Lung (tissue), 12 donors: Measurements from ENCODE around the gene CFAP221. TPM values are rescaled to one million over a fixed set of nuclear protein-coding genes. Genes with fewer than 3 reads are reported as not detected.

ENCODE experiments used
- ATAC-seq: fragments of 200-7000 bp; cut with Tn5 transposase; one replicate; pipeline ENCODE4 v1.9.1; 2020; ENCODE audit warnings: moderate number of reproducible peaks; ENCODE audit not compliant: insufficient read depth, low FRiP score
- DNase-seq, 3 donors: peaks; one replicate each; pipeline ENCODE4 v3.0.0-alpha.2; 2013 to 2017
- H3K27ac ChIP-seq, 2 donors: one replicate each; pipeline ENCODE4 v1.5.1; 2013; ENCODE audit warnings: mild to moderate bottlenecking in 2 of 2, moderate library complexity in 2 of 2, control low read depth in 1 of 2, inconsistent platforms in 1 of 2, low read depth in 1 of 2, low read length in 1 of 2
- H3K27me3 ChIP-seq, 3 donors: one replicate each; pipeline ENCODE4 v1.5.1; 2013; ENCODE audit warnings: low read length in 2 of 3; ENCODE audit not compliant: control insufficient read depth in 3 of 3, insufficient read depth in 3 of 3
- H3K36me3 ChIP-seq, 4 donors: one replicate each; pipeline ENCODE4 v1.5.1; 2013; ENCODE audit warnings: low read length in 4 of 4, mild to moderate bottlenecking in 1 of 4, moderate library complexity in 1 of 4; ENCODE audit not compliant: control insufficient read depth in 4 of 4, insufficient read depth in 4 of 4
- H3K4me1 ChIP-seq, 5 donors: one replicate each; pipeline ENCODE4 v1.5.1; 2013; ENCODE audit warnings: low read length in 5 of 5, mild to moderate bottlenecking in 2 of 5, moderate library complexity in 1 of 5; ENCODE audit not compliant: control insufficient read depth in 5 of 5, insufficient read depth in 5 of 5
- H3K4me3 ChIP-seq: one replicate; pipeline ENCODE4 v1.5.1; 2013; ENCODE audit warnings: mild to moderate bottlenecking, control low read depth, moderate library complexity
- H3K9ac ChIP-seq, 2 donors: one replicate each; pipeline ENCODE4 v1.5.1; 2013; ENCODE audit warnings: low read length in 2 of 2, control low read depth in 1 of 2; ENCODE audit not compliant: insufficient read depth in 1 of 2
- H3K9me3 ChIP-seq, 4 donors: one replicate each; pipeline ENCODE4 v1.5.1; 2013; ENCODE audit warnings: low read length in 3 of 4, mild to moderate bottlenecking in 1 of 4, moderate library complexity in 1 of 4; ENCODE audit not compliant: control insufficient read depth in 4 of 4, insufficient read depth in 3 of 4
- WGBS, 2 donors: extraction: QIAGEN DNeasy Blood & Tissue Kit; methylation state at CpG; one replicate each; pipeline ENCODE4 v1.1.7; 2013; 5-methylcytosine and 5-hydroxymethylcytosine counted together
- polyA plus RNA-seq, 2 donors: library from polyadenylated mRNA; stranded (reverse); fragments of 200-250 nt; gene quantifications; one replicate each; pipeline ENCODE4 v1.2.1, GENCODE V29; 2013
- total RNA-seq, 2 donors: library from RNA; depleted of rRNA in 1 of 2; stranded (reverse); fragments of >200 nt in 1 of 2; gene quantifications; one replicate each; pipeline ENCODE4 v1.2.1, GENCODE V29; 2014 to 2021
- TF ChIP-seq, protein P1 (sequence below): IDR thresholded peaks from 2 replicates; pipeline ENCODE4 v1.5.1; 2012; ENCODE audit warnings: mild to moderate bottlenecking; ENCODE audit errors: control extremely low read depth, extremely low read depth
- donor health status: control.
- donor health status: control.
- donor health status: Bipolar disorder and iron deficiency.
- donor health status: healthy.
- donor health status: DM: yes; HTN: yes; CAD: no.

CFAP221 gene
- total and polyA plus RNA-seq, 4 donors = 8.6 to 63.5 (median 29.3) TPM

DNA sequence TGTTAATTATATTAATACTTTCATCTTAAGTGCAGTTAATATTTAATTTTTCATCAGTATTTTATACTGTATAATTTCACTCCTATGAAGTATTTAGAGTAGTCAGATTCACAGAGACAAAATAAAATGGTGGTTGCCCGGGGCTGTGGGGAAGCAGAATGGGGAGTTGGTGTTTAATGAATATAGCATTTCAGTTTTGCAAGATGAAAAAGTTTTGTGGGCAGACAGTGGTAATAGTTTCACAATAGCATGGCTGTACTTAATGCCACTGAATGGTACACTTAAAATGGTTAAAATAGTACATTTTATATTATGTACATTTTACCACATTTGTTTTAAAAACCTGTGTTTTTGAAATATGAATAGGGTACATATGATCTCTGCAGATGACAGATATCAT is 31.2 kb downstream of the CFAP221 start:
- Histone ChIP-seq H3K4me3 (no peak overlapping the region), H3K9ac (no peak overlapping the region), H3K36me3 (peaks cover 0 to 5% (median 0%) of the 10 kb centered on the region in 4 donors), H3K27ac (no peak overlapping the region), H3K27me3 (peaks cover 0 to 15% (median 11%) of the 10 kb centered on the region in 3 donors), H3K4me1 (peaks cover 0 to 8% (median 0%) of the 10 kb centered on the region in 5 donors), H3K9me3 (no peaks in the 10 kb centered on the region)
- ATAC-seq (no peak), DNase-seq (no peak)
- WGBS, 2 donors = 55 to 69% methylated on average over 1 of the region's 1 CpG
- TF ChIP-seq, protein P1, sequence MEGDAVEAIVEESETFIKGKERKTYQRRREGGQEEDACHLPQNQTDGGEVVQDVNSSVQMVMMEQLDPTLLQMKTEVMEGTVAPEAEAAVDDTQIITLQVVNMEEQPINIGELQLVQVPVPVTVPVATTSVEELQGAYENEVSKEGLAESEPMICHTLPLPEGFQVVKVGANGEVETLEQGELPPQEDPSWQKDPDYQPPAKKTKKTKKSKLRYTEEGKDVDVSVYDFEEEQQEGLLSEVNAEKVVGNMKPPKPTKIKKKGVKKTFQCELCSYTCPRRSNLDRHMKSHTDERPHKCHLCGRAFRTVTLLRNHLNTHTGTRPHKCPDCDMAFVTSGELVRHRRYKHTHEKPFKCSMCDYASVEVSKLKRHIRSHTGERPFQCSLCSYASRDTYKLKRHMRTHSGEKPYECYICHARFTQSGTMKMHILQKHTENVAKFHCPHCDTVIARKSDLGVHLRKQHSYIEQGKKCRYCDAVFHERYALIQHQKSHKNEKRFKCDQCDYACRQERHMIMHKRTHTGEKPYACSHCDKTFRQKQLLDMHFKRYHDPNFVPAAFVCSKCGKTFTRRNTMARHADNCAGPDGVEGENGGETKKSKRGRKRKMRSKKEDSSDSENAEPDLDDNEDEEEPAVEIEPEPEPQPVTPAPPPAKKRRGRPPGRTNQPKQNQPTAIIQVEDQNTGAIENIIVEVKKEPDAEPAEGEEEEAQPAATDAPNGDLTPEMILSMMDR = no peak

DNA sequence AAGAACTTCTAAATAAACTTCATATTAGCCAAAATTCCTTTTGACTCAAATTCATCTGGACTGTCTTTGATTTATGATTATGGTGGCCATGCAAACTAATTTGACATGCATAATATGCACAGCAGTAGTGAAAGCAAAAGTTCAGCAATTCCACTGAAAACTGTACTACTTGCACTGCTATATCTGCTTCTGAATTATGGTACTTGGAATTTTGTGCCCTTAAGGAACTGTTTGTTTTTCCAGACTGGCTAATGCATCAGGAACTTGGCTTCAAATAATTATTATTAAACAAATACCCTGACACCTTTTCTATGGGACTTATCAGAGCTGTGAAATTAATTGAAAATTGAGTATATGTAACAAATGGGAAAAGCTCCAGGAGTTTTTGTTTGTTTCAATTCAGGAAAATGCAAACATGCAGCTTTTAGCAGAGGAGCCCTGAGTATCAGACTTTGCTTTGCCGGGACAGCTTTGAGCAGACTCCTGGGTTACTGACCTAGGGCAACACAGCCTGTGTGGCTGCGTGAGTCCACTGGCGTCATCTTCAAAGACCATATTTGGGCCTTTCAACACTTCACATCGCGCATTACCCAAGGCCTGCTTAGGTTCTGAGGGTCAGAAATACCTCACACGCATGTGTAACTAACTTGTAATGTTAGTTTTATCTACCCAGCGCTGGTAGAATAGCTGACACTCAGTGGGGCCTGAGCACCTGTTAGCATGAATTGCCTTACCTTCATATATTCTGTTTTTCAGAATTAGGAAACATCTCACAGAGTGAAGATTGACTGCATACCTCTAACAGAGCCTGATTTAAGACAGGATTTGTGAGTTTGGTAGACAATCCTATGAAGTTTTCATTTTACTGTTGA is 35.4 kb downstream of the CFAP221 start:
- Histone ChIP-seq H3K27ac (peak overlapping the region in 1 of 2 donors; percentile 59), H3K4me3 (no peak overlapping the region), H3K4me1 (peaks cover 0 to 8% (median 0%) of the 10 kb centered on the region in 5 donors), H3K27me3 (peaks cover 0 to 5% (median 3%) of the 10 kb centered on the region in 3 donors), H3K9ac (no peak overlapping the region), H3K9me3 (peaks cover 0 to 2% (median 0%) of the 10 kb centered on the region in 4 donors), H3K36me3 (peaks cover 0 to 2% (median 0%) of the 10 kb centered on the region in 4 donors)
- ATAC-seq (peak; percentile 78), DNase-seq (peak in 1 of 3 donors; percentile 29)
- 61 to 78% methylated on average over 7 of the region's 7 CpGs for WGBS, 2 donors
- TF ChIP-seq, protein P1 = no peak

DNA sequence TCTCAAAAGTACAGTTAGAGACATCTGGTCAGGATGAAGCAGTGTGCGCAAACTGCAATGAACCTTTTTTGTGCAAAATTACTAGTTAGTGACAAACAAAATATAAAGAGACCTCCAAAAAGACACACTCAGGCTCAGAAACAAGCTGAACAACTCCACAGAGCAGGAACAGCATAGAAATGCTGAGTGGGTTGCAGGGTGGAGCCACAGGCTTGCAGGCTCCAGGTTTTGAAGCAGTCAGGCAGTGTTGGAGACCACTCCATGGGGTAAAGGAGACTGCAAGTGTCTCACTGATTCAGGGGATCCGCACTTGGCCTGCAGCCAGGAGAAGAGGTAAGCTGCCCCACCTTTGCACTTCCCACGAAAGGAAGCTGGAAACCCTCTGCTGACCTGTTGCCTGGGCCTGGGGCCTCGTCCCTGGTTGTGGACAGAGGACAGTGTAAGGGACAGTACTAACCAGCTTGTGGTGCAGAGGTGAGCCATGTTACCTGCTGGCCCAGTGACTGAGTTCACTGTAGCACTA is 36.4 kb downstream of the CFAP221 start:
- Histone ChIP-seq H3K36me3 (peaks cover 0 to 2% (median 0%) of the 10 kb centered on the region in 4 donors), H3K27me3 (peaks cover 0 to 3% (median 3%) of the 10 kb centered on the region in 3 donors), H3K9me3 (peaks cover 0 to 2% (median 0%) of the 10 kb centered on the region in 4 donors), H3K4me3 (no peak overlapping the region), H3K4me1 (peaks cover 0 to 8% (median 0%) of the 10 kb centered on the region in 5 donors), H3K9ac (no peak overlapping the region), H3K27ac (peak overlapping the region in 1 of 2 donors; percentile 30)
- TF ChIP-seq, protein P1 = no peak
- ATAC-seq (no peak), DNase-seq (no peak)
- WGBS, 2 donors = 78 to 81% methylated on average over 4 of the region's 4 CpGs
